ENCODE results near the gene ATXN1.

- TF ChIP-seq POLR2AphosphoS5 (IDR thresholded peaks at IDR 0.05; ENCODE audit: low read depth) (no peak), CTCF (conservative IDR thresholded peaks at IDR 0.05; ENCODE audit: low read depth in 2 of 2) (peak; percentile 40 to 47), EZH2phosphoT487 (IDR thresholded peaks at IDR 0.05; ENCODE audit: unreplicated experiment) (no peak), REST (IDR thresholded peaks at IDR 0.05; ENCODE audit: unreplicated experiment) (no peak), EZH2 (IDR thresholded peaks at IDR 0.05; ENCODE audit: low read depth, unreplicated experiment) (no peak), JUNB (IDR thresholded peaks at IDR 0.05; ENCODE audit: unreplicated experiment) (no peak), STAT1 (IDR thresholded peaks at IDR 0.05; ENCODE audit: unreplicated experiment) (no peak), ZNF331 (CRISPR knock-in tag; IDR thresholded peaks at IDR 0.05; ENCODE audit: low read depth) (no peak)
Measured at GRCh38 chr6:16764188-16764950, 3.1 kb upstream of the ATXN1 start.

Data from GM23338 (cell line).